ENCODE measurements around the gene UNC5C.
"Not testable (repeated sequence)": the region's sequence is repeated elsewhere in the genome, so short reads cannot be mapped to it uniquely, and the experiment has no call there.

Gene UNC5C

DNA sequence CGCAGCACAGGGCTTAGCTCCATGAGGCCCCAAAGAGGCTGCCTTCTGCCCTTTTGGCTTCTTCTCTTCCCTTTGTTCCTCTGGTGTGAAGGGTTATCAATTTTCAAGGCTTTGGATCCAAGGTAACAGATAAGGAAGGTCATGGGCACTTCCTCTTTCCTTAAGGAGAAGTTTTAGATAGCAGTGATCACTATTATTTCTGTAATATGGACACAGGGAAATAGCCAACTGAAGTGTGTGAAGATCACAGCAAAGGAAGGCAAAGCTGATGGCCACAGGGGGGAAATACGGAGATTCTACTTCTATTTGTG, 366.8 kb downstream of the UNC5C start:
- DNase-seq (ENCODE audit: low spot score) (no peak), FAIRE-seq (no peak)

DNA sequence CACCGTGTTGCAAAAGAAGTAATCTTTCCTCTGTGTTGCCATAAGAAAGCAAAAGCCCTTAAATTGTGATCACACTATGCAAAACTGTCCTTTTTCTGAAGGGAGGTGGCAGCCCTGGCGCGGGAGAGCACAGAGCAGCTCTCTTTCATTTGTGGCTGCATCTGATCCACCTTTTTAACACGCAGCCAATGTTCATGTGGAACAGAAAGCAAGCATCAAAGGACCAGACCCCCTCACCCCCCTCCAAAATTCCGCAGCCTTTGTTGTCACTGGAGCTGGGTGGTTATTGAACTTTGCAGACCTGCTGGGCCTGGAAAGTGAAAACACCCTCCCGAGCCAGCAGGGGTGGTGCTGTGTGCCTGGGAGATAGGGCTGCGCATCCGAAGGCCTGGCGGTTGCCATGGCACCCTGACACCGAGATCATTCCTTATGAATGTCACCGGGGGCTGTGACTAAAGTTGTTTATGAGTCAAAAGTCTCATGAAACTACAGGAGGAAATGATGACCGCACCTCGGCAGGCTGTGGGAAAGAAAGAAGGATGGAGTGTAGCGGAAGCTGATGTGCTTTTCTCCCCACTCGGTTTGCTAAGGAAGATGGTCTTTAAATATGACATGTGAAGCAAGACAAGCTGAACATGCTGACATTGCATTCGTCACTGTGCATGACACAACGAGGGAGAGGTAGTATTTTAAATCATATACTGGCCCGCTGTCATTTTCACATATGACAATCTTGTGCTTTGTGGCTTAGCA, 367.4 kb downstream of the UNC5C start:
- FAIRE-seq, result peak; percentile 5
- DNase-seq (ENCODE audit: low spot score), result peak; percentile 59

DNA sequence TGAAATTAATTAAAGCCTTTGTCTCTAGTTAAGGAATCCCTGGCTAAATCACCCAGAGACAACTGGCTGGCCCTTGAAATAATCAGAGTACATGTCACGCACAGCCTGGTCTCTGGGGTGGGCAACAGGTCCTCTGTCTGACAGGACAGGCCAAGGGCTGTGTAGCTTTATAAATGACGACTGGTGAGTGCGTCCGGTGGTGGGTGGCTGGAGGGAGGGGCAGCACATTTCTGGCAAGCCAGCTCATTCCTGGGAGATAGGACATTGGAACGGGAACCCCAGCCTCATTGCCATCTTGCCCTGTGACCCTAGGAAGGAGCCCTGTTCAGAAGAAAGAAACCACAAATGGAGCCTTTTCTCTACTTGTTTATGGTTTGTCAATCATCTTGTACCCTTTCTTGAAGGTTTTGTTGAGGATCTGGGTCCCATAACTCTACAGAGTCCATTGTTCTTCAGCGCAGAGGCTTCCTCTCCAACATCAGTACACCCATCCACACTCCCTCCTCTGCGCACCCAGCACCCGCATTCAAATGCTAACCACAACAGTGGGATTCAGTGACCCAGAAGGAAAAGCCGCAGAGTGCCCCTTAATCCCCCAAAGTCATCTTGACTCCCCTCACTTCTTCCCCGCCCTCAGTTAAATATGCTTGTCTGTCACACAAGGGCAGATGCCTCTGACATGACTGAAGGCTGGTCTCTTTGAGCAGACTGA, 368.1 kb downstream of the UNC5C start:
- DNase-seq (ENCODE audit: low spot score) (no peak), FAIRE-seq (no peak)

DNA sequence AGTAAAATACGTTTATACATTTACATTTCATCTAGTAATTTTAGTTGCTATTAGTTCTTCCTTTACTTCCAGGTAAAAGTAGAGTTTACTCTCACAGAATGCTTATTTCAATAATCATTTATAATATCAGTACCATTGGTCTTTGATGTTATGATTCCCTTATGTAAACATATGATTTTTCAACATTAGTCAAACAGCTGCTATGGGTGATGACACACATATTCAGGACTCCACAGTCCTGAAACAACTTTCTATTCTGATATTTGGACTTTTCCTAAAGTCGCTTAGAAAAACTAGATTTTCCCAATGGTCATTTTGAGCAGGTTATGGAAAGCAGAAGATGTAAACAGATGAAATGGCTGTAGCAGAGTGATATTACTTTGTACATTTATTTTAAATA, 369.8 kb downstream of the UNC5C start:
- DNase-seq (ENCODE audit: low spot score) (no peak), FAIRE-seq (no peak)

DNA sequence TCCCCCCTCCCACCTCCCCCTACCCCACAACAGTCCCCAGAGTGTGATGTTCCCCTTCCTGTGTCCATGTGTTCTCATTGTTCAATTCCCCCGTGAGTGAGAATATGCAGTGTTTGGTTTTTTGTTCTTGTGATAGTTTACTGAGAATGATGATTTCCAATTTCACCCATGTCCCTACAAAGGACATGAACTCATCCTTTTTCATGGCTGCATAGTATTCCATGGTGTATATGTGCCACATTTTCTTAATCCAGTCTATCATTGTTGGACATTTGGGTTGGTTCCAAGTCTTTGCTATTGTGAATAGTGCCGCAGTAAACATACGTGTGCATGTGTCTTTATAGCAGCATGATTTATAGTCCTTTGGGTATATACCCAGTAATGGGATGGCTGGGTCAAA, 377.4 kb downstream of the UNC5C start:
- DNase-seq (ENCODE audit: low spot score); FAIRE-seq: not testable (repeated sequence)

DNA sequence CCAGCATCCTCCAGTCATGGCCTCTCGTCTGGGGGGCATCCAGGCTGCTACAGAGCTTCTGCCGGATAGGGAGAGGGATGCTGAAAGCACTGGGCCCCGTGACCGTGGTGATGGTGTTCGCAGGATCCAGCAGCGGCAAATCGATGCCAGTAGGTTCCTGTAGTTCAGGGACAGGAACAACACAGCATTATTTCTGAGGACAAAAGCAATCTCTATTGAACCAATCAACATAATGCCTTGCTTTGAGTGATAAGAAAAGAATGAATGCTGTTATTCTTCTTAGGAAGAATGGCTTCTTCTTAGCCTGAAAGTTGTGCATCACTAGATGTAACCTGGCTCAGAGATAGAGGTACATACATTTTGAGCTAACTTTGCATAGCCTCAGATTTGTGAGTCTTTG, 378.6 kb downstream of the UNC5C start:
- no peak for FAIRE-seq
- no peak for DNase-seq (ENCODE audit: low spot score)

DNA sequence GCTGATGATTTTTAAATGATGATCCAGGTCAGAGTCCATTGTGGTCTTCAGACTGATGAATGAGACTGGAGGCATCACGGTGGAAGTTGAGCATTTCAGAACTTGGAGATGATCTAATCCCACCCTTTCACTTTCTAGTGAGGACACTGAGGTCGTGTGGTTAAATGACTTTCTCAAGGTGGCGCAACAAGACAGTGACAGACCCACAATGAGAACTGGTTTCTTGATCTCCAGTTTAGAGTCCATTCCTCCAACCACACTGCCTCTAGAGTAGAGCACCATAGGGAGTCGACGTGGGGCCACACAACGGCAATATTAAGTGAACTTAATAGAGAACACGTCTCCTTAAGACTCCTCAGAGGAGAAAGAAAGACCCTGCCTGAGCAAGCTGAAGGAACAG, 381.0 kb downstream of the UNC5C start:
- DNase-seq (ENCODE audit: low spot score) (no peak), FAIRE-seq (no peak)

DNA sequence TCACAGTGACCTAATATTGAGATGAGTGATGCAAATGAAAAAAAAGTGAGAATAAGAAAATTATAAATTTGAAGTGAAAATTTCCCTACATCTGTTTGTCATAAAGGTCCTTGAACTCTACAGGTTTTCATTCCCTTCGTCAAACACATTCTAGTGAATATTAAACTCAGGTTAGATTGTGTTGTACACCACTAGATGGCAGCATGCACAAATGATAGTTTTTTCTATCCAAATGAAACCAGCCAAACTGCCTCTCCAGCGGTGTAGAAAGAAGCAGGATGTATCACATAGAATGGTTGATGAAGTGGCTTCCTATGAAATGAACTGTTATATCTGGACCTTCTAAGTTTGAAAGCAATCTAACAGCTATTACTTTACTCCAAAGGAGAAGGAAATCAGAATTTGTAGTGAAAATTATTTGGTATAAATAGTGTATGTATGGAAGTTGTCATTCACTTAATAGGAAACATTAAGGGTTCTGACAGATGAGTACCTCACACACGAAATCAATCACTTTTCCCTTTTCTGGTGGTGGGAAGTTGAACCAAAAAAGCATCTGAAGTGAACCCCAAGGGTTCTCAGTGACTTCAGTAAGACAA, 382.7 kb downstream of the UNC5C start:
- DNase-seq (ENCODE audit: low spot score), result peak; percentile 46
- FAIRE-seq, result no peak

DNA sequence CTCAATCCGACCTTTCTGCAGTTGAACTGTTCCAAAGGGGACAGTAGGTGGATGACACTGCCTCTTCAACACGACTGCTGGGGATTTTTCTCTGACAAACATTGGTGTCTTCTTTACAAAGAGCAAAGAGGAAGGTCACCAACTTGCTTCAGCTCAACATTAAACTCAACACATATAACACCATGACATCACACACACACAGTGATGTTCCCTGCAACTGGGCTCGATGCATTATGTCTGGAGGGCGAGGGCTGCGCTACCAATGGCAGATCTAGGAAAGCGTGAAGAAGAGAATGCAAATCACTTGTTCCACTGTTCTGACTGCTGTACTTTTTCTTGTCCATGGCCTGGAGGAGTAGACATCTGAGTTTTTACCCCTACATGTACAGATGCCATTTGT, 385.9 kb downstream of the UNC5C start:
- no peak for FAIRE-seq

DNA sequence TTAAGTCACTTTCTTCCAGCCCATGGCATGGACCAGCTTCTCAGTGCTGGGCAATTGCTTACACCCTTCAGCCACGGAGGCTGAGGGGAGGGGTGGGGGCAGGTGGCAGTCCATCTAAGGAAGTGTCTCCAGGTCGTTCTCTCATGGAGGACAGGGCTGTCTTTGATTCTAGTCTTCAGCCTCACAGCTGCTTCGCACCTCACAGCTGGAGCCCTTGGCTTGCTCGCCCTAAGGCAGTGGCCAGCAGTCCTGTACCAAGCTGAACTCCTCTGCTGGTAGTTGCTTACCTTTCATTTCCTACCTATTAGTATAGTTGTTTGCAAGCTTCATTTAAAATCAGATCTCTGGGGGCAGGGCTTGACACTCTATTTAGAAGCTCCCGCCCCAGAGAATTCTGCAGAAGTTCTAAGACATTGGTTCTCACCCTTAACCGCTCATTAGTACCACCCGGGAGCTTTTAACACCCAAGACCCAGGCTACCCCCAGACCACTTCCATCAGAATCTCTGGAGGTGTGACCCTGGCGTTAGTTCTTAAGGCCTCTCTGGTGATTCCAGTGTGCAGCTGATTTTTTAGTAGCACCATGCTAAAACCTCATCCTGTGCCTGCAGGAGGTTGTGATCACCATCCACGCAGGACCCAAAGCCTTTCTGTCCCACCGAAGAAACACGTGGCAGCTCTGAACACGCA, 386.8 kb downstream of the UNC5C start:
- no peak for FAIRE-seq
- DNase-seq (ENCODE audit: low spot score), result no peak

More for the DNA sequence above, 385.9 kb downstream of the UNC5C start:
- DNase-seq (ENCODE audit: low spot score), result no peak

DNA sequence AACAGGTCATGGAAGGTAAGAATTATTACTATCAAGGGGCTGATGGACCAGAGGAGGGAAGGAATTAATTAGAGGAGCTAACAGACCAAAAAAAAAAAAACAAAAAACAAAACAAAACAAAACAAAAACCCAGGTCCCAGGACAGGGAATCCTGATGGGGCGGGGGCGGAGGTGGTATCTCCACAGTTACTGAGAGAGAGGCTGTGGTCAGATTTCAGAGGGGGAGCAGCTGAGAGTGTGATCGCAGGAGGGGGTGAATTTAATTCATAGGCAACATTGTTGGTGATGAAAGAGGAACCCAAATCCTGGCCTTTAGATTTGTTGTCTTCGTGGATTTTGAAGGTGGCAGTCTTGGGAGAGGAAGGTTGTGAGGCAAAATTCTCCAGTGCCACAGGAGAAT, 389.4 kb downstream of the UNC5C start:
- FAIRE-seq, result peak; percentile 37
- DNase-seq (ENCODE audit: low spot score), result no peak

DNA sequence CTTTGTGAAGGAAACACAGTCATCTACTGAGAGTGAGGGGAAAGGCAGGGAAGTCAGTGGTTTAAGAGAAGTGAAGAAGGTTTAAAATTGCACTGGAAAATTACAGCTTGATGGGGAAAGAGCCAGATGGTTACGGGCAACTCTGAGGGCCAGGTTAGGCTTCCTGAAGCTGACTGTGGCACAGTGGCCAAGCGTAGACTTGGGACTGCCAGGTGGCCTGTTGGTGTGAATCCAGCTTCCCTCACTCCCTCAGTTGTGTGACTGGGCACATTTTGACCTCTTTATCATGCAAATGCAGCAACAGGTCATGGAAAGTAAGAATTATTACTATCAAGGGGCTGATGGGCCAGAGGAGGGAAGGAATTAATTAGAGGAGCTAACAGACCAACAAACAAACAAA, 390.1 kb downstream of the UNC5C start:
- no peak for DNase-seq (ENCODE audit: low spot score)
- FAIRE-seq, result no peak

DNA sequence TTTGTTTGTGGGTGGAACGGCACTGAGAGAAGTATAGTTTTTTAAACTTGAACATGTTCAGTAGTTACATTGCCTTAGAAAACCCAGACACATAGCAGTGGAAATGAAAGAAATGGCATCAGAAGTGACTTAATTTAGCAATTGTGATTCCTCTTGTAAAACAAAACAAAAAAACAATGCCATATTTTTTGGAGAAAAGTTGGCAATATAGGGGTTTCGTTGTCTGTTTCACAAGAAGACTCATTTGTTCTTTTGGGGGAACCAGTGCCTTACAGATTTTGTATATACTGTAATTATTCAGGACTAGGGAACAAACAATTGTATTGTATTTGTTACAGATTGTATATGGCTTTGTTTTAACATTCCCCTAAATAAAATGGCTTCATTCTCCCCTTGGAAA, 390.7 kb downstream of the UNC5C start:
- FAIRE-seq (no peak), DNase-seq (ENCODE audit: low spot score) (no peak)

DNA sequence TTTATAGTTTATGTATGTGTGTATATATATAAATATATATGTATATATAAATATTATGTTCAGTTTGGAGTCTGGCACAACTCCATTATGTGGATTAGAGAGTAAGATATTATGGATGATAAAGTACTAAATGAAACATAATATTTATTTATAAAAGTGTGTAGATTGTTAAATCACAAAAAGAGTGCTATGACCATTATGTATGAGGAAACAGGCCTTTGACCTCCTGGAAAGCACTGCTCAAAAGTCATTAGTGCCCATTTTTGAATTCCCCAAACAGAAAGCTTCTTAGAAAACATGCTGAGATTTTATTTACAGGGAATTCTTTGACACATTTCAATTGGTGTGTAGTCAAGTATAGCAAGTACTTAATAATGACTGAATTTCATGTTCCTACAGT, 391.2 kb downstream of the UNC5C start:
- DNase-seq (ENCODE audit: low spot score) (no peak), FAIRE-seq (no peak)

DNA sequence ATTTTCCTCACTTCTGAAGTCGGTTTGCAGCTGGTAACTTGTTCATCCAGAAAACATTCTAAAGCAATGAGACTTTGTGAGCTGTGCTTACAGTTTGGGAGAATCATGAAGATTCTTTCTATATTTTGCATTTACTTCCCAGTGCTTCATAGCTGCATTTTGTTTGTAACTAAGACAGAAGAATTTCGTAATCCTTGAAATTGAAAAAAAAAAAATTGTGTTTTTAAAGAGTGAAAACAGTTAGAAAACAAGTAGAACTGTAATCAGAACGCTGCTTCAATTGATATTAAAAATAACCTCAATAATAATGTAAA, 392.4 kb downstream of the UNC5C start:
- no peak for DNase-seq (ENCODE audit: low spot score)
- FAIRE-seq, result no peak

DNA sequence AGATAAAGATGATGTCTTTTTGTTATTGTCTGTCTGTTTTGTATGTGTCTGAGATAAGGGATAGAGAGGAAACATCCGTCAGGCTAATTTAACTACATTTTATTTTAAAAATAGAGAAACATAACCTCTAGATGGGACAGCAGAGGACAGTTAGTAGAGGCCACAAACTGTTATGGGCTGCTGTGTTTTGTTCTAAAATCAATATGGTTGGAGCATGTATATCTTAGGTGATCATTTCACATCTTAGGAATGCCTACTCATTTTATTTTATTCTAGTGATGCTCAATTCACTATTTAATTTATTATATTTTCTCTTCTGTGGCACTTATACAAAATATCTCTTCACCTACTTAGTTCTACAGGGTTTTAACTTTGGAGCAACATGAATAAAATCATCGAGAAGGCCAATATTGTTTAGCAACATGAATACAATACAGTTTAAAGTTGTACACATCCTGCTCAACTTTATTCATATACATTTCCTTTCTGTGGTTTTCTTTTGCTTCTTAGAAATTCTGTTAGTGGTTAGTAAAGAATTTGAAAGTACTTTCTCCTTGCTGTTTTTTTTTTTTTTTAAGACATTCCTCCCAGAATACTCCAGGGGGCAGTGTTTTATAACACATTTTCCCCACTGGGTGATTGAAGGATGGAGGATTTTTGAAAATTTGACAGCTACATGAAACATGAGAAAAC, 392.9 kb downstream of the UNC5C start:
- FAIRE-seq (no peak), DNase-seq (ENCODE audit: low spot score) (peak; percentile 44)

DNA sequence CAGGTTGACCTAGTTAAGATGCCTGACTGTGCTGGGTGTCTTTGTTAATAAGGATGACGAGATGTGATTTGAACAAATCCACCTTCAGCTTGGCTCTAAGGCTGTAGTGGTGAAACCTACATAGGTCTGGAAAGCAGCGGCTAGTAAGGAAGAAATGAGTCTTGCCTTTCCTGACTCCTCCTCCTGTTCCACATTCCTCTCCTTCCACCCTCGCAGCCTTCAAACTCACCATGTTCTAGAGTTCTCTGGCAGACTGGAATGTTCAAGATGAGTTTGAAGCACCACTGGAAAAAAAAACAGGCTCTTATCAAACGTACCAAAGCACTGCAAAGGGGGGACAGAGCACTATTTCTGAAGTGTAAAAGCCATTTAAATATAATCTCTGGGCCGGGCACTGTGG, 395.6 kb downstream of the UNC5C start:
- DNase-seq (ENCODE audit: low spot score) (no peak), FAIRE-seq (no peak)

DNA sequence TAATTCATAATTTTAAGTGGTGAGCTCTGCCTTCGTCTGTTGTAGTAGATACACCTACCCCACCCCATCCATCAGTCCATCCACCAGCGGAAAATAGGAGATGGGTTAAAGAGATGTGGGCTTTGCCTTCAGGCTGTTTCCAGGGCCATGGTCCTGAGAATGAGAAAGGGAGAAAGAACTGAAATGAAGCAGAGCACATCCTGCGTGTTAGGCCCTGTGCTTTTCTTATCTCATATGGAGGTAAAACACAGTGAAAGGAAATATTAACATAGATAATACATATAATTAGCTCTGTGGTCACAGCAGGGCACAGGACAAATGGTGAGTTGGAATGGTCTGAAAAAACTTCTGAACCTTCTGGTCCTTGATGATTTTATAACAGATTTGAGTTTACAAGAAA, 397.5 kb downstream of the UNC5C start:
- no peak for DNase-seq (ENCODE audit: low spot score)
- FAIRE-seq, result no peak

DNA sequence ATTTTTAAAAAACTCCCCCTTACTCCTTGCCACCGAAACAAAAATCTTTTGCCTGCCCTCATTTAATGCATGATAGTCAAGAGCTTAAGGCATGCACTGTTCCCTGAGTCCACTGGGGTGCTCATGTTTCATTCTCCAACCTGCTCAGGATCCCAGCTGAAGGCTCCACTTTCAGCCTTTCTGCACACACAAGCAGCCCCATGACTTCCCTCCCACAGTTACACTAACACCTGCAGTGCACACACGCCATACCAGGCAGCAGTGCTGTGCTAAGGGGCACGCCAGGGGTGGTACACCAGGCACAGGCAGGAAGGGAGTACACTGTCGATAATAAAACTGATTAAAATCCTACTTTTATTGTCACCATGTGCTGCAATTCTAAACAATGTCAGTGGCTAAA, 405.8 kb downstream of the UNC5C start:
- no peak for DNase-seq (ENCODE audit: low spot score)
- peak; percentile 44 for FAIRE-seq

DNA sequence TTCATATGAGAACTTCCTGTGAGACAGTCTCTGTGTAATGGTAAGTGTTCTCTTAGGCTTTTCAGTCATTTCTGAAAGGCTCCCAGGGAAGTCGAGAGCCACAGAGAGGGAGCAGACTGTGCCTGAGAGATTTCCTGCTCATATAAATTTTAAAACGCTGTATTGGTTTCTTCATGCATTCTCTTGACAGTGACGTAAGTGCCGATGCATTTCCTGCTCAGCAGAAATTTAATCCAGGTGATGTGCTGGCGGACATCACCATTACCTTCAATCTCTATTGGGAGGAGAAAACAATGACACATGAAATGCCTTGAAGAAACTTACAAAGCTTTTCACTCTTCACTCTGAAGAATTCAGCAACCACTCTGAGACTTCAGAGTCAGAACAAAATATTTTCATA, 407.4 kb downstream of the UNC5C start:
- DNase-seq (ENCODE audit: low spot score), result no peak
- FAIRE-seq, result no peak

DNA sequence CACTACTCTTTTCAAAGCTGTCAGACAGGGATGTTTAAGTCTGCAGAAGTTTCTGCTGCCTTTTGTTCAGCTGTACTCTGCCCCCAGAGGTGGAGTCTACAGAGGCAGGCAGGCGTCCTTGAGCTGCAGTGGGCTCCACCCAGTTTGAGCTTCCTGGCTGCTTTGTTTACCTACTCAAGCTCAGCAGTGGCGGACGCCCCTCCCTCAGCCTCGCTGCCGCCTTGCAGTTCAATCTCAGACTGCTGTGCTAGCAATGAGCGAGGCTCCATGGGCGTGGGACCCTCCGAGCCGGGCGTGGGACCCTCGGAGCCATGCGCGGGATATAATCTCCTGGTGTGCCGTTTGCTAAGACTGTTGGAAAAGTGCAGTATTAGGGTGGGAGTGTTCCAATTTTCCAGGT, 409.3 kb downstream of the UNC5C start:
- DNase-seq (ENCODE audit: low spot score); FAIRE-seq: not testable (repeated sequence)

DNA sequence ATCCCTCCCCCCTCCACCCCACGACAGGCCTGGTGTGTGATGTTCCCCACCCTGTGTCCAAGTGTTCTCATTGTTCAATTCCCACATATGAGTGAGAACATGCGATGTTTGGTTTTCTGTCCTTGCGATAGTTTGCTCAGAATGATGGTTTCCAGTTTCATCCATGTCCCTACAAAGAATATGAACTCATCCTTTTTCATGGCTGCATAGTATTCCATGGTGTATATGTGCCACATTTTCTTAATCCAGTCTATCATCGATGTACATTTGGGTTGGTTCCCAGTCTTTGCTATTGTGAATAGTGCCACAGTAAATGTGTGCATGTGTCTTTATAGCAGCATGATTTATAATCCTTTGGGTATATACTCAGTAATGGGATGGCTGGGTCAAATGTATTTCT, 414.8 kb downstream of the UNC5C start:
- DNase-seq (ENCODE audit: low spot score); FAIRE-seq: not testable (repeated sequence)
